Measurements from ENCODE around the gene NHS. TPM values are rescaled to one million over a fixed set of nuclear protein-coding genes. Genes with fewer than 3 reads are reported as not detected.

NHS gene
- total RNA-seq, 1 donor from 2014 or later, result 14.9 TPM

DNA sequence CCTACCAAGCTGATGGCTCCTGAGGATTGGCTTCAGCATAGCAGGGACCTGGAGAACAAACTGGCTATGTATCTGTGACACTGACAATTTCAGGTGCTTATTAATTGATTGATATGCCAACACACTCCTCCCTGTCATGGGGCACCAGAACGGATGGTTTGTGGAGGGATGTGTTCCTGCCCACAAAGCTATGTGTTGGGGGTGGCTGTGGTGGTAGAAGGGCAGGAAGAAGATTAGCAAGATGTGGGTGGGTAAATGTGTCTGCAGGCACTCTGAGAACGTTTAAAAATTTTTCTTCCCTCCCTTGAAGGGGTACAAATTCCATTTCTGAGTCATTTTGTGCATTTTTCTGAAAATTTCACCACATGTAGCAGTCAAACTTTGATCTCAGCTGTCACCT lies 307.3 kb downstream of the NHS start:
- no peaks in the 10 kb centered on the region for H3K36me3 Mint-ChIP-seq (ENCODE audit: low read depth)
- peaks cover 27% of the 10 kb centered on the region for H3K4me1 Mint-ChIP-seq (ENCODE audit: low read depth)
- no peak for DNase-seq (ENCODE audit: low spot score)
- no peak overlapping the region for H3K27ac Mint-ChIP-seq (ENCODE audit: unreplicated experiment)
- H3K9me3 Mint-ChIP-seq (ENCODE audit: low read depth), result no peaks in the 10 kb centered on the region
- H3K27me3 Mint-ChIP-seq (ENCODE audit: low read depth), result no peaks in the 10 kb centered on the region
- no peak overlapping the region for H3K4me3 Mint-ChIP-seq (ENCODE audit: unreplicated experiment)
- no peak for TF ChIP-seq CTCF (IDR thresholded peaks at IDR 0.05)

DNA sequence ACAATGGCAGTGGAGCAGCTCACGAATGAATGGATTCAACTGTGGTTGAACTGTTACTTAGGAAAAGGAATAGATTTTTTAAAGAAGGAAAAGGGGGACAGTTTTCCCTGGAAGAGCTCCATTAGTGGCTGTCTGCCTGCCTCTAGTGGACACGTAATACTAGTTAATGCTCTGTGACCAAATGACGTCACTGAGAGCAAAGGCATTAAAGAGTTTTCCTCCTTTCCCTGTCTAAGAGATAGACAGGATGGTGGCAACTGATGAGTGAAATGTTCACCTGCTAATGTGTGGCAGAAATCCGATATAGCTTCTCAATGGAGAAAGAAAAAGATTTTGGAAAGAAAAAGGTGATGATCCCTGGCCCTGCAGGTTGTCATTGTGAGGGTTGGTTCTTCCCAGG lies 310.0 kb downstream of the NHS start:
- no peak for TF ChIP-seq CTCF (IDR thresholded peaks at IDR 0.05)
- DNase-seq (ENCODE audit: low spot score), result no peak
- Mint-ChIP-seq H3K9me3 (ENCODE audit: low read depth) (no peaks in the 10 kb centered on the region), H3K4me1 (ENCODE audit: low read depth) (peaks cover 24% of the 10 kb centered on the region), H3K36me3 (ENCODE audit: low read depth) (no peaks in the 10 kb centered on the region), H3K4me3 (ENCODE audit: unreplicated experiment) (no peak overlapping the region), H3K27ac (ENCODE audit: unreplicated experiment) (no peak overlapping the region), H3K27me3 (ENCODE audit: low read depth) (no peaks in the 10 kb centered on the region)

GRCh38 chrX:17687648-17688047 lies 312.6 kb downstream of the NHS start:
- Mint-ChIP-seq H3K27me3 (ENCODE audit: low read depth) (no peaks in the 10 kb centered on the region), H3K27ac (ENCODE audit: unreplicated experiment) (no peak overlapping the region), H3K4me3 (ENCODE audit: unreplicated experiment) (no peak overlapping the region), H3K4me1 (ENCODE audit: low read depth) (peaks cover 9% of the 10 kb centered on the region), H3K36me3 (ENCODE audit: low read depth) (no peaks in the 10 kb centered on the region), H3K9me3 (ENCODE audit: low read depth) (no peaks in the 10 kb centered on the region)
- DNase-seq (ENCODE audit: low spot score), result no peak
- no peak for TF ChIP-seq CTCF (IDR thresholded peaks at IDR 0.05)

GRCh38 chrX:17689971-17690409 lies 315.0 kb downstream of the NHS start:
- peak; percentile 95 for TF ChIP-seq CTCF (IDR thresholded peaks at IDR 0.05)
- DNase-seq (ENCODE audit: low spot score), result no peak
- peak overlapping the region; percentile 59 for H3K27ac Mint-ChIP-seq (ENCODE audit: unreplicated experiment)
- no peaks in the 10 kb centered on the region for H3K9me3 Mint-ChIP-seq (ENCODE audit: low read depth)
- H3K4me1 Mint-ChIP-seq (ENCODE audit: low read depth), result peaks cover 8% of the 10 kb centered on the region
- H3K27me3 Mint-ChIP-seq (ENCODE audit: low read depth), result no peaks in the 10 kb centered on the region
- no peaks in the 10 kb centered on the region for H3K36me3 Mint-ChIP-seq (ENCODE audit: low read depth)
- peak overlapping the region; percentile 31 for H3K4me3 Mint-ChIP-seq (ENCODE audit: unreplicated experiment)

DNA sequence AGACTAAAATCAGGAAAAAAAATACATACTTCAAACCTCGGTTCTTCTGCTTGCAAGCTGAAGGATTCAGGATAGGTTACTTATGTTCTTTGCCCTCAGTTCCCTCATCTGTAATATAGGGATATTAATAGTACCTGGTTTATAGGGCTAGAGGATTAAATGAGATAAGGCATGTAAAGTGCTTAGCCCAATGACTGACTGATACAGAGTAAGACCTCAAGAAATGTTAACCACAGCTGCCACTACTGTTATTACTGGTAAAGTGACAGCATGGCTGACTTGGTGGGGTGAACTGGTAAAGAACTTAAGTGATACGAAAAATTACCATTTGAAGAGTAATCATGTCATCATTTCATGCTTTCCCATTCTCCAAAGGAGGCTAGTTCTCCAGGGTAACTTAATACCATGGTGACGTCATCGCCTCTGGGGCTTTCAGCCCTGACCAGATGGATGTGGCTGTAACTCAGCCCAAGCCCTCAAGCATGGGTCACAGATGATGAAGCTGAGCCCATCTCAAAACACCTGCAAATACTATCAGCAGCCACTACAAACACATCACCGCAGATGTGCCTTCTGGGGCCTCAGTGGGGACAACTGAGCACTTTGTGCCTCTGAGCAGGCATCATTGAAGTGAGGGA lies 317.8 kb downstream of the NHS start:
- Mint-ChIP-seq H3K4me3 (ENCODE audit: unreplicated experiment) (no peak overlapping the region), H3K27ac (ENCODE audit: unreplicated experiment) (no peak overlapping the region), H3K27me3 (ENCODE audit: low read depth) (no peaks in the 10 kb centered on the region), H3K36me3 (ENCODE audit: low read depth) (peaks cover 8% of the 10 kb centered on the region), H3K9me3 (ENCODE audit: low read depth) (no peaks in the 10 kb centered on the region), H3K4me1 (ENCODE audit: low read depth) (peaks cover 8% of the 10 kb centered on the region)
- no peak for DNase-seq (ENCODE audit: low spot score)
- TF ChIP-seq CTCF (IDR thresholded peaks at IDR 0.05), result no peak
